ENCODE results near the gene RAB3IL1. TPM values are rescaled to one million over a fixed set of nuclear protein-coding genes. Genes with fewer than 3 reads are reported as not detected.

RAB3IL1 gene, protein sequence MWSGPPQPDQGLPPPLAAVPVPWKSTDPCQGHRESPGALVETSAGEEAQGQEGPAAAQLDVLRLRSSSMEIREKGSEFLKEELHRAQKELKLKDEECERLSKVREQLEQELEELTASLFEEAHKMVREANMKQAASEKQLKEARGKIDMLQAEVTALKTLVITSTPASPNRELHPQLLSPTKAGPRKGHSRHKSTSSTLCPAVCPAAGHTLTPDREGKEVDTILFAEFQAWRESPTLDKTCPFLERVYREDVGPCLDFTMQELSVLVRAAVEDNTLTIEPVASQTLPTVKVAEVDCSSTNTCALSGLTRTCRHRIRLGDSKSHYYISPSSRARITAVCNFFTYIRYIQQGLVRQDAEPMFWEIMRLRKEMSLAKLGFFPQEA
- total RNA-seq, result 0.49 and 3.0 TPM in 2 replicates

DNA sequence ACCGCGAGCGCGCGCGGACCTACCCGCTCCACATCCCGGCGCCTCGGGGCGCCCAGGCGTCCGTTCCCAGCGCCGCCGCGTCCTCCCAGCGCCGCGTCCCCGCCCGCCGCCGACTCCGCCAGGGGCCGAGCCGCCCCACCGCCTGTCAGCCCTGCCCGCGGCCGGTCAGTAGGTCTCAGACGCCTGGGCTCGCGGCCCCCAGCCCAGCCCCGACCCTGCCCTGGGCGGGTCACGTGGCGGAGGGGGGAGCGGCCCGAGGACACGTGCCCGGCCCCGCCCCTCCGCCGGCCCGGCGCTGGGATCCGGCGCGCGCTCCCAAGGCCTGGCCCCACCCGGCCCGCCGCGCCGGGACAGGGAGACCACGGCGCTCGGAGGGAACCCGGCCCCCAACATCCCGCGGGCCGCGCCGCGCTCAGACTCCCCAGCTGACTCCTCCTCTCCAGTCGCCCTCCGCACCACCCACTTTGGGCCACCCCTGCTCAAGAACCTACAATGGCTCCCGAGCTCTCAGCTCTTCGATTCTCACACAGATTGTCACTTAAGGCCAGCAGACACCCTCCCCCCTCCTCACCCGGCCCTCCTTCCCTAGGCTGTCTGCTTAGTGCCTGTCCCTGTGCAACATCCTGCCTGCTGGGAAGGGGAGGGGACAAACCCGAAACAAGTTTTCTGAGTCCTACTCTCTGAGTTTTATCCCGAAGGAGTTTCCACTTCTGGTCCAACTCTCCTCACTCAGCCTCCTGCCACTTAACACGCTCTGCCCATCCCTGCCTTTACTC is at the start of gene RAB3IL1:
Gene RAB3IL1 (minus strand): TSS at position 233 of the 776 bp plus-strand sequence. CDS start 199 bp downstream, at position 34.

DNA sequence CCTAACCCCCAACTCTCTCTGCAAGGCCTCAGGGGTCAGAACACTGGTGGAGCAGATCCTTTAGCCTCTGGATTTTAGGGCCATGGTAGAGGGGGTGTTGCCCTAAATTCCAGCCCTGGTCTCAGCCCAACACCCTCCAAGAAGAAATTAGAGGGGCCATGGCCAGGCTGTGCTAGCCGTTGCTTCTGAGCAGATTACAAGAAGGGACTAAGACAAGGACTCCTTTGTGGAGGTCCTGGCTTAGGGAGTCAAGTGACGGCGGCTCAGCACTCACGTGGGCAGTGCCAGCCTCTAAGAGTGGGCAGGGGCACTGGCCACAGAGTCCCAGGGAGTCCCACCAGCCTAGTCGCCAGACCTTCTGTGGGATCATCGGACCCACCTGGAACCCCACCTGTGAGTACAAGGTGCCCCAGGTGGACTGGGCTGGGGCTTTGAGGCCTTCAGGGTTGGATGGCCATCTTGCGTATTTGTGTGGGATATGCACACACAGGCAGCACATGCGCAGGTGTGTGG is 32.7 kb upstream of the RAB3IL1 start, which contains the start of gene BEST1:
Gene BEST1 (plus strand): TSS at position 317 of the 513 bp plus-strand sequence. CDS start 1,456 bp downstream, outside the sequence.

DNA sequence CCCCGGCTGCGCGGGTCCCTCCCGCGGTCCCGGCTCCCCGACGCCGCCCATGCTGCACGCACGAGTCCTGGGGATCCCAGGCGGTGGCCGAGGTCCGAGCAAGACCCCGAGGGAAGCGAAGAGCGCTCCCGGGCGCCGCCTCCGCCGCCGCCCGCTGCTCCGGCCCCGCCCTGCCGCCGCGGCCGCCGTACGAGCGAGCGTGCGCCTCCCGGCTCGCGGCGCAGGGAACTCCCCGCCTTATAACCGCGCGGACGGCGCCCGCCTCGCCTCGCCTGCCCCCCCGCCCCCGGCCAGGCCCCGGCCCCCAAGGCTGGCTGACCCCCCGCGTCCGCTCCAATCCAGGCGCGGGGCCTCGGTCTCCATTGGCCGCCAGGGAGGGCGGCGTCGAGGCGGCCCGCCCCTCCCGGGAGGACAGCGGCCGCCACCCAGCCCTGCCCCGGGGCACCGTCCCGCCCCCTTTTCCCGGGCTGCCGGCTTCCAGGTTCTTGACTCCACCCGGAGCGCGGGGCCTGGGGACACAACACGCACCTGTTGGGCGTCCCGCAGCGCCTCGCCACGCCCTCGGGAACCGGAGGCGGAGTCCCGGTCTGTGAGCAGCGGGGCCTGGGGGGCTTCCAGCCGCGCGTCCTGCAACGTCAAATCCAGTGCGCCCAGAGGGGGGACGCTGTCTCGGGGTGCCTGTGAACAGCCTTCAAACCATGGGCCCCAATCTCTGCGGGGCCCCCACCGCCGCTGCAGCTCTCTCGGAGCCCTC is 25.9 kb downstream of the RAB3IL1 start, which contains the start of gene FADS3:
Gene FADS3 (minus strand): TSS at position 215 of the 754 bp plus-strand sequence. CDS start 164 bp downstream, at position 51.

Other genes starting within 250 kb of the RAB3IL1 start
- 5.9 and 7.6 TPM in 2 replicates for gene DAGLA, start 237.2 kb downstream of the RAB3IL1 start, total RNA-seq
- gene MYRF, start 164.9 kb downstream of the RAB3IL1 start, total RNA-seq, result 45.6 and 93.3 TPM in 2 replicates
- 57.2 and 62.7 TPM in 2 replicates for gene TMEM258, start 125.0 kb downstream of the RAB3IL1 start, total RNA-seq
- gene FEN1, start 124.7 kb downstream of the RAB3IL1 start, total RNA-seq, result 10.8 and 66.5 TPM in 2 replicates
- 81.4 and 127 TPM in 2 replicates for gene FADS1, start 100.6 kb downstream of the RAB3IL1 start, total RNA-seq
- gene FADS2, start 89.3 kb downstream of the RAB3IL1 start, total RNA-seq, result 312 and 488 TPM in 2 replicates
- 42.4 and 63.6 TPM in 2 replicates for gene FADS3, start 26.0 kb downstream of the RAB3IL1 start, total RNA-seq
- under 0.01 and 0.51 TPM in 2 replicates for gene BEST1, start 32.8 kb upstream of the RAB3IL1 start, total RNA-seq
- gene FTH1, start 50.1 kb upstream of the RAB3IL1 start, total RNA-seq, result 544 and 1,080 TPM in 2 replicates
- 13.3 and 100 TPM in 2 replicates for gene INCENP, start 206.4 kb upstream of the RAB3IL1 start, total RNA-seq